Measurements from ENCODE around the gene GAB2.

GRCh38 chr11:78192911-78193351, 224.7 kb downstream of the GAB2 start:
- no peak for TF ChIP-seq FOXP2 (optimal IDR thresholded peaks at IDR 0.05; ENCODE audit: control extremely low read depth, extremely low read length, insufficient read depth)
- no peak for TF ChIP-seq POLR2AphosphoS5 (IDR thresholded peaks at IDR 0.05; ENCODE audit: borderline replicate concordance, low read depth, low read length)
- TF ChIP-seq EZH2 (IDR thresholded peaks at IDR 0.05): no peak

Measured in SK-N-MC (cell line).